ENCODE measurements around the gene TDRD6. TPM values are rescaled to one million over a fixed set of nuclear protein-coding genes. Genes with fewer than 3 reads are reported as not detected.
A peak's percentile ranks its signal among the peaks of the same experiment; 100 is the strongest.

TDRD6 gene
- total RNA-seq, 4 donors from 2014 or later = 0.04 to 1.1 (median 0.22) TPM; not detected in 1

GRCh38 chr6:46651816-46652215 is 35.9 kb upstream of the TDRD6 start:
- no peak for TF ChIP-seq POLR2A (IDR thresholded peaks at IDR 0.05)
- intact Hi-C loops (cut with DNase I) = no loop called here
- peaks cover 0 to 42% (median 8%) of the 10 kb centered on the region in 3 donors for H3K4me1 ChIP-seq
- H3K27me3 ChIP-seq = no peaks in the 10 kb centered on the region
- DNase-seq = no peak
- peaks cover 0 to 8% (median 0%) of the 10 kb centered on the region in 3 donors for H3K36me3 ChIP-seq
- H3K27ac ChIP-seq = peak overlapping the region in 3 of 4 donors; percentile 81 to 92 (median 91)
- peak overlapping the region; percentile 87 to 96 (median 89) for H3K4me3 ChIP-seq
- WGBS, 2 donors = 11% methylated on average over 8 of the region's 8 CpGs
- no peaks in the 10 kb centered on the region for H3K9me3 ChIP-seq

GRCh38 chr6:46652232-46652602 is 35.5 kb upstream of the TDRD6 start:
- WGBS, 2 donors = 1 to 4% methylated on average over 6 of the region's 6 CpGs
- DNase-seq = no peak

DNA sequence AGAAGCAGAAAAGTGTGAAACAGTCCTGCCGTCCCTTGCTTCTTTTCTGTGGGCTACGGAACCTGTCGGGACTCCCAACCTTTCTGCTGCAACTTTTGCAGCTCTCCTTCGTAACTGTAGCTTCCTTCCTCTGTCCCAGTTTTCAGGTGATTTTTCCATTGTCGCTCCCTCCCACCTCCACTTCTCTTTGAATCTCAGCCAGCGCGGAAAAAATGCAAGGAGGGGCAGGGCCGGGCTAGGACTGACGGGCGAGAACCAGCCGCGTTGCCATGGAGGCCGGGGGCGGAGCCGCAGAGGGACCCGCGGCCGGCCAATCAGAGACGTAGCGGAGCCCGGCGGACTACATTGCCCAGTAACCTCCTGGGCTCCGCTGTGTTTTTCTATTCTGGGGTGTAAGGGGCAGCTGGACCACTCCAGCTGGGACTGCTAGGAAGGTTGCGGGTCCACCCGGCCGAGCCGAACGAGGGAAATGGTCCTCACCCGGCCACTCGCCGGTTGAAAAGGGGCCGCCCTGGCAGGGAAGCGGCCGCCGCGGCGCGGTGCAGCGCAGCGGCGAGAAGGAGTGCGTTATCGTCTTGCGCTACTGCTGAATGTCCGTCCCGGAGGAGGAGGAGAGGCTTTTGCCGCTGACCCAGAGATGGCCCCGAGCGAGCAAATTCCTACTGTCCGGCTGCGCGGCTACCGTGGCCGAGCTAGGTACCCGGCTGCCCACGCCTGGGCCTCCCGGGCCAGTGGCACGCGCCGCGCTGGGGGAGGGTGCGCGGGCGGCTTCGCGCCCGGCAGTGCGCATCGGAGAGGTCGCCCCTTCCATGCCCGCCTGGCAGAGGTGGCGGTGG is 34.9 kb upstream of the TDRD6 start, which contains the start of the genes CYP39A1 and SLC25A27:
TSS of gene CYP39A1 (minus strand) at position 216 of the 836 bp plus-strand sequence. CDS start 236 bp downstream, outside the sequence.
TSS of gene SLC25A27 (plus strand) at position 373 of the 836 bp plus-strand sequence. CDS start at position 591, 218 bp downstream.
- TF ChIP-seq POLR2A (IDR thresholded peaks at IDR 0.05) = peak in 1 of 4 donors; percentile 58
- TF ChIP-seq, protein P1, sequence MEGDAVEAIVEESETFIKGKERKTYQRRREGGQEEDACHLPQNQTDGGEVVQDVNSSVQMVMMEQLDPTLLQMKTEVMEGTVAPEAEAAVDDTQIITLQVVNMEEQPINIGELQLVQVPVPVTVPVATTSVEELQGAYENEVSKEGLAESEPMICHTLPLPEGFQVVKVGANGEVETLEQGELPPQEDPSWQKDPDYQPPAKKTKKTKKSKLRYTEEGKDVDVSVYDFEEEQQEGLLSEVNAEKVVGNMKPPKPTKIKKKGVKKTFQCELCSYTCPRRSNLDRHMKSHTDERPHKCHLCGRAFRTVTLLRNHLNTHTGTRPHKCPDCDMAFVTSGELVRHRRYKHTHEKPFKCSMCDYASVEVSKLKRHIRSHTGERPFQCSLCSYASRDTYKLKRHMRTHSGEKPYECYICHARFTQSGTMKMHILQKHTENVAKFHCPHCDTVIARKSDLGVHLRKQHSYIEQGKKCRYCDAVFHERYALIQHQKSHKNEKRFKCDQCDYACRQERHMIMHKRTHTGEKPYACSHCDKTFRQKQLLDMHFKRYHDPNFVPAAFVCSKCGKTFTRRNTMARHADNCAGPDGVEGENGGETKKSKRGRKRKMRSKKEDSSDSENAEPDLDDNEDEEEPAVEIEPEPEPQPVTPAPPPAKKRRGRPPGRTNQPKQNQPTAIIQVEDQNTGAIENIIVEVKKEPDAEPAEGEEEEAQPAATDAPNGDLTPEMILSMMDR (IDR thresholded peaks at IDR 0.05) = no peak
- Histone ChIP-seq H3K36me3 (peaks cover 0 to 13% (median 0%) of the 10 kb centered on the region in 3 donors), H3K4me3 (peak within 1 kb of the TSS; percentile 87 to 96 (median 89)), H3K9me3 (no peaks in the 10 kb centered on the region), H3K27ac (peak within 1 kb of the TSS; percentile 81 to 92 (median 90)), H3K4me1 (peaks cover 0 to 42% (median 8%) of the 10 kb centered on the region in 3 donors), H3K27me3 (no peaks in the 10 kb centered on the region)
- peak; percentile 40 for DNase-seq
- intact Hi-C loops (cut with DNase I) = no loop called here
- WGBS, 2 donors = 0% methylated on average over 7 to 22 of the region's 72 CpGs

More at GRCh38 chr6:46652232-46652602, 35.5 kb upstream of the TDRD6 start:
- H3K4me3 ChIP-seq = peak overlapping the region; percentile 87 to 96 (median 89)
- peaks cover 0 to 42% (median 8%) of the 10 kb centered on the region in 3 donors for H3K4me1 ChIP-seq
- TF ChIP-seq, protein P1 (IDR thresholded peaks at IDR 0.05) = no peak
- no peak for TF ChIP-seq POLR2A (IDR thresholded peaks at IDR 0.05)
- intact Hi-C loops (cut with DNase I) = no loop called here
- H3K36me3 ChIP-seq = peaks cover 0 to 12% (median 0%) of the 10 kb centered on the region in 3 donors
- no peaks in the 10 kb centered on the region for H3K27me3 ChIP-seq
- peak overlapping the region; percentile 81 to 92 (median 90) for H3K27ac ChIP-seq
- no peaks in the 10 kb centered on the region for H3K9me3 ChIP-seq

- H3K27ac ChIP-seq = peak overlapping the region; percentile 81 to 92 (median 90)
- H3K9me3 ChIP-seq = no peaks in the 10 kb centered on the region
- peaks cover 0 to 18% (median 0%) of the 10 kb centered on the region in 3 donors for H3K36me3 ChIP-seq
- intact Hi-C loops (cut with DNase I) = no loop called here
- peaks cover 0 to 42% (median 8%) of the 10 kb centered on the region in 3 donors for H3K4me1 ChIP-seq
- peak overlapping the region; percentile 87 to 96 (median 89) for H3K4me3 ChIP-seq
- no peaks in the 10 kb centered on the region for H3K27me3 ChIP-seq
- no peak for DNase-seq
- 19 to 20% methylated on average over 10 of the region's 10 CpGs for WGBS, 2 donors
- TF ChIP-seq, protein P1 (IDR thresholded peaks at IDR 0.05) = no peak
- no peak for TF ChIP-seq POLR2A (IDR thresholded peaks at IDR 0.05)
Observed at GRCh38 chr6:46653439-46654195, 34.1 kb upstream of the TDRD6 start.

GRCh38 chr6:46655803-46656202 is 31.9 kb upstream of the TDRD6 start:
- TF ChIP-seq POLR2A (IDR thresholded peaks at IDR 0.05) = no peak
- TF ChIP-seq, protein P1 (IDR thresholded peaks at IDR 0.05) = no peak
- intact Hi-C loops (cut with DNase I) = no loop called here
- Histone ChIP-seq H3K4me3 (no peak overlapping the region), H3K27ac (no peak overlapping the region), H3K27me3 (no peaks in the 10 kb centered on the region), H3K36me3 (peaks cover 0 to 32% (median 0%) of the 10 kb centered on the region in 3 donors), H3K9me3 (no peaks in the 10 kb centered on the region), H3K4me1 (peaks cover 0 to 27% (median 8%) of the 10 kb centered on the region in 3 donors)
- no peak for DNase-seq
- WGBS, 2 donors = 79 to 82% methylated on average over 6 of the region's 6 CpGs
